ENCODE data around the gene LINC00305.

Gene LINC00305

DNA sequence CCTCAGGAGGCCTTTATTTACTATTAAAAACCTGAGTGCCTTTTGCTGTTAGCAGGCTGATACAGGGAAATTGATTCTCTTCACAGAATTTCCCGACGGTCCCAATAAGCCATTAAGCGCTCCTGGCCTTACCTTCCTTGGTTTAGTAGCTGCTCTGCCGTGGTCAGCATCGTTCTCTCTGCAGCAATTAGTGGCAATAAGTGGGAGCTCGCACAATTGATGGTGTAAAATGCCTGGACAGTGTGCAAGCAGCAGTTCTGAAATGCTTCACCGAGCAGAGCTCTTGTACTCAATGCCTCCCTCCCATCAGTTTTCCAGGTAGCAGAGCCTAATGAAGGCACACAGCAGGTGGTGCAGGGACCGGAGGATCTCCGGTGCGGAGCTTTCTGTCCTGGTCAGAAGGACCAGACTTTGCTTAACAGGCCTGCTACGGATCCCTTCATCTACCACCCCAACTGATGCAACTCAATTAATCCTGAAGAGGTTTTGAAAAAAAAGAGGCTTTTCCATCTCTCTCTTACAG is 1.1 kb upstream of the LINC00305 start:
- no peak overlapping the region for H3K4me3 ChIP-seq (ENCODE audit: low read depth, low read length)
- H3K4me1 ChIP-seq (ENCODE audit: control insufficient read depth, insufficient read depth, low read length), result no peaks in the 10 kb centered on the region
- no peak overlapping the region for H3K27ac ChIP-seq (ENCODE audit: extremely low read depth, low read depth, low read length)
- ChIA-PET CTCF (no interaction called here), POLR2A (no interaction called here)
- H3K9me3 ChIP-seq (ENCODE audit: control insufficient read depth, insufficient read depth, low read depth, low read length), result no peaks in the 10 kb centered on the region
- TF ChIP-seq ZNF311 (tag by site-specific recombination; IDR thresholded peaks at IDR 0.05; ENCODE audit: borderline replicate concordance), result no peak
- TF ChIP-seq ZSCAN30 (tag by site-specific recombination; IDR thresholded peaks at IDR 0.05), result no peak
- TF ChIP-seq ZNF530 (tag by site-specific recombination; IDR thresholded peaks at IDR 0.05; ENCODE audit: low read depth), result no peak
- H3K36me3 ChIP-seq (ENCODE audit: control insufficient read depth in 2 of 2, insufficient read depth in 1 of 2, low read length in 2 of 2), result no peaks in the 10 kb centered on the region

DNA sequence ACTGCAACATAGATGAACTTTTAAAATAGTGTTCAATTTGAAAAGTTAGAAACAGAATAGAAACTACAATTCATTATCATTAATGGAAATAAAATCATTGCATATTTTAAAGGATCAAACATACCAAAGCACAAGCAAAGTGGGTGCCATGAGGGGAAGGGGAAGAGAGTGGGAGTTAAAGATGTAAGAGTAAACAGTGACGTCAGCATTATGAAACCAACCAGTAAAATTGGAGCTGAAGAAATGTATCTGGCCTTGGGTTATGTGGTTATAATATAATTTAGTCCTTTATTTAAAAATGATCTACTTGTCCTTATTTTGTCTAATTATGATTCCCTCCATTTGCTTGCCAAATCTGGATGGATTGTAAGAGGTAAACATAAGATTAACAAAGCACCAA is 6.0 kb downstream of the LINC00305 start:
- TF ChIP-seq ZNF416 (tag by site-specific recombination; IDR thresholded peaks at IDR 0.05) (no peak), ZNF48 (tag by site-specific recombination; IDR thresholded peaks at IDR 0.05) (no peak), ZNF324 (tag by site-specific recombination; IDR thresholded peaks at IDR 0.05) (no peak), ZNF677 (tag by site-specific recombination; IDR thresholded peaks at IDR 0.05) (no peak), ZBTB20 (tag by site-specific recombination; IDR thresholded peaks at IDR 0.05) (no peak)
- TF ChIP-seq, protein P1, sequence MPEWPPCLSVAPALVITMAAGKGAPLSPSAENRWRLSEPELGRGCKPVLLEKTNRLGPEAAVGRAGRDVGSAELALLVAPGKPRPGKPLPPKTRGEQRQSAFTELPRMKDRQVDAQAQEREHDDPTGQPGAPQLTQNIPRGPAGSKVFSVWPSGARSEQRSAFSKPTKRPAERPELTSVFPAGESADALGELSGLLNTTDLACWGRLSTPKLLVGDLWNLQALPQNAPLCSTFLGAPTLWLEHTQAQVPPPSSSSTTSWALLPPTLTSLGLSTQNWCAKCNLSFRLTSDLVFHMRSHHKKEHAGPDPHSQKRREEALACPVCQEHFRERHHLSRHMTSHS (tag by site-specific recombination; IDR thresholded peaks at IDR 0.05), result no peak
- no peak overlapping the region for H3K4me3 ChIP-seq (ENCODE audit: low read depth, low read length)
- H3K36me3 ChIP-seq (ENCODE audit: control insufficient read depth in 2 of 2, insufficient read depth in 1 of 2, low read length in 2 of 2), result no peaks in the 10 kb centered on the region
- no peak overlapping the region for H3K27ac ChIP-seq (ENCODE audit: extremely low read depth, low read depth, low read length)
- no peaks in the 10 kb centered on the region for H3K4me1 ChIP-seq (ENCODE audit: control insufficient read depth, insufficient read depth, low read length)
- ChIA-PET CTCF (no interaction called here), POLR2A (no interaction called here)
- H3K9me3 ChIP-seq (ENCODE audit: control insufficient read depth, insufficient read depth, low read depth, low read length), result no peaks in the 10 kb centered on the region

- CTCF ChIA-PET, result no interaction called here
- H3K27ac ChIP-seq (ENCODE audit: extremely low read depth, low read depth, low read length), result no peak overlapping the region
- TF ChIP-seq, protein P2, sequence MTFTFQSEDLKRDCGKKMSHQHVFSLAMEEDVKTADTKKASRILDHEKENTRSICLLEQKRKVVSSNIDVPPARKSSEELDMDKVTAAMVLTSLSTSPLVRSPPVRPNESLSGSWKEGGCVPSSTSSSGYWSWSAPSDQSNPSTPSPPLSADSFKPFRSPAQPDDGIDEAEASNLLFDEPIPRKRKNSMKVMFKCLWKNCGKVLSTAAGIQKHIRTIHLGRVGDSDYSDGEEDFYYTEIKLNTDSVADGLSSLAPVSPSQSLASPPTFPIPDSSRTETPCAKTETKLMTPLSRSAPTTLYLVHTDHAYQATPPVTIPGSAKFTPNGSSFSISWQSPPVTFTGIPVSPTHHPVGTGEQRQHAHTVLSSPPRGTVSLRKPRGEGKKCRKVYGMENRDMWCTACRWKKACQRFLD (tag by site-specific recombination; IDR thresholded peaks at IDR 0.05), result no peak
- TF ChIP-seq ZNF626 (tag by site-specific recombination; IDR thresholded peaks at IDR 0.05) (no peak), ZSCAN16 (tag by site-specific recombination; IDR thresholded peaks at IDR 0.05) (no peak), SP3 (tag by site-specific recombination; IDR thresholded peaks at IDR 0.05) (no peak), ZNF311 (tag by site-specific recombination; IDR thresholded peaks at IDR 0.05; ENCODE audit: borderline replicate concordance) (no peak)
- no peaks in the 10 kb centered on the region for H3K36me3 ChIP-seq (ENCODE audit: control insufficient read depth in 2 of 2, insufficient read depth in 1 of 2, low read length in 2 of 2)
- H3K4me3 ChIP-seq (ENCODE audit: low read depth, low read length), result no peak overlapping the region
- H3K9me3 ChIP-seq (ENCODE audit: control insufficient read depth, insufficient read depth, low read depth, low read length), result no peaks in the 10 kb centered on the region
- POLR2A ChIA-PET, result no interaction called here
- H3K4me1 ChIP-seq (ENCODE audit: control insufficient read depth, insufficient read depth, low read length), result no peaks in the 10 kb centered on the region
Measured at GRCh38 chr18:64137914-64138313, 11.0 kb downstream of the LINC00305 start.

DNA sequence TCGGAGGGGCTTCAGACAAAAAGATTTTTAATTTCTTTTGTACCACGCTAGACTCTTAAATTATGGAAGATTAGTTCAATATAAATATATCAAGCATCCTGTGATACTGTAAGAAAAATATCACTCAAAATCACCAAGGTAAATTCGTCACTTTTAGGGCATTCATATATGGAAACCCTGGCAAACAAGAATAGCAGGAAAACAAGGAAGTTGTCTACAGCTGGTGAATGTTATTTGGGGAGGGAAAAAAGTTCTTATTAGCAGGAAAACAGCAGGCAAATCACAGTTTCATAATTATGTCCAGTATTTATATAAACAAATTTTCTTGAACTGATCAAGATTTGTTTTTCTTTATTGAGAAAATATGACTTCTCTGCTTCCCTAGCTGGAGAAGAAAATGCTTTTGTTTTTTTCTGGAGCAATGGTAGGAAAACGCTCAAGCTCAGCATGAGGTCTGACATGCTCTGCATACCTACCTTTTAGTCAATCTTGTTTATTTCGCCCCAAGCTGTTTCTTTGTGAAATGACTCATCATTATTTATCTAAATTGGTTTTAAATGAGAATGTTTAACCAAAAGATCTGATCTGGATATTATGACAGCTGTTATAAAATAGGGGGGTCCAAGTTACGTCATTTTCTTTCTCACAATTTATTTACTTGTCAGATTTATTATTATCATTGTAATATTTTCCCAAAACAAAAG is 14.7 kb downstream of the LINC00305 start:
- Histone ChIP-seq H3K9me3 (ENCODE audit: control insufficient read depth, insufficient read depth, low read depth, low read length) (no peaks in the 10 kb centered on the region), H3K4me3 (ENCODE audit: low read depth, low read length) (no peak overlapping the region), H3K36me3 (ENCODE audit: control insufficient read depth in 2 of 2, insufficient read depth in 1 of 2, low read length in 2 of 2) (no peaks in the 10 kb centered on the region), H3K27ac (ENCODE audit: extremely low read depth, low read depth, low read length) (no peak overlapping the region), H3K4me1 (ENCODE audit: control insufficient read depth, insufficient read depth, low read length) (no peaks in the 10 kb centered on the region)
- POLR2A ChIA-PET, result no interaction called here
- TF ChIP-seq KLF9 (tag by site-specific recombination; IDR thresholded peaks at IDR 0.05; ENCODE audit: low read depth) (no peak), KLF1 (tag by site-specific recombination; IDR thresholded peaks at IDR 0.05) (no peak), ZNF174 (tag by site-specific recombination; IDR thresholded peaks at IDR 0.05) (no peak), ZNF701 (tag by site-specific recombination; IDR thresholded peaks at IDR 0.05) (no peak), ZNF391 (tag by site-specific recombination; IDR thresholded peaks at IDR 0.05; ENCODE audit: borderline replicate concordance, low read depth) (no peak), ZNF473 (tag by site-specific recombination; IDR thresholded peaks at IDR 0.05) (no peak), WT1 (tag by site-specific recombination; IDR thresholded peaks at IDR 0.05) (no peak), ZNF214 (tag by site-specific recombination; IDR thresholded peaks at IDR 0.05; ENCODE audit: borderline replicate concordance) (no peak), ZNF18 (tag by site-specific recombination; IDR thresholded peaks at IDR 0.05) (no peak), ZNF341 (tag by site-specific recombination; IDR thresholded peaks at IDR 0.05; ENCODE audit: low read depth) (no peak)
- CTCF ChIA-PET, result no interaction called here
